HG03558 (cell line): ENCODE measurements around the gene WDR27.
"Not testable (repeated sequence)": the region's sequence is repeated elsewhere in the genome, so short reads cannot be mapped to it uniquely, and the experiment has no call there.

Source experiments
- ATAC-seq: cut with Tn5 transposase; IDR thresholded peaks from one replicate; pipeline ENCODE4 v1.9.1; 2021; ENCODE audit warnings: moderate number of reproducible peaks; ENCODE audit not compliant: unreplicated experiment; ENCODE audit errors: extremely low read depth

WDR27 gene

GRCh38 chr6:169714178-169714577 lies 12.3 kb upstream of the WDR27 start:
- ATAC-seq = no peak

- no peak for ATAC-seq
These were observed 8.2 kb upstream of the WDR27 start for GRCh38 chr6:169710009-169710408.

- no peak for ATAC-seq
These were observed 7.5 kb upstream of the WDR27 start for GRCh38 chr6:169709293-169709692.

- no peak for ATAC-seq
These were observed 5.9 kb upstream of the WDR27 start for GRCh38 chr6:169707772-169708171.

- no peak for ATAC-seq
These were observed 1.0 kb upstream of the WDR27 start for GRCh38 chr6:169702840-169703246.

GRCh38 chr6:169701311-169701953 lies 397 bp downstream of the WDR27 start:
- ATAC-seq = peak; percentile 0

- no peak for ATAC-seq
These were observed 1.5 kb downstream of the WDR27 start for GRCh38 chr6:169700296-169700695.

- ATAC-seq = not testable (repeated sequence)
These were observed 4.7 kb downstream of the WDR27 start for GRCh38 chr6:169697115-169697514.

- no peak for ATAC-seq
These were observed 6.7 kb downstream of the WDR27 start for GRCh38 chr6:169695131-169695530.

- ATAC-seq = no peak
These were observed 9.3 kb downstream of the WDR27 start for GRCh38 chr6:169692516-169692915.

GRCh38 chr6:169691260-169691659 lies 10.6 kb downstream of the WDR27 start:
- no peak for ATAC-seq

GRCh38 chr6:169689287-169689686 lies 12.5 kb downstream of the WDR27 start:
- ATAC-seq = no peak

- ATAC-seq = no peak
These were observed 16.0 kb downstream of the WDR27 start for GRCh38 chr6:169685860-169686259.

GRCh38 chr6:169684056-169684455 lies 17.8 kb downstream of the WDR27 start:
- ATAC-seq = no peak

GRCh38 chr6:169678342-169678741 lies 23.5 kb downstream of the WDR27 start:
- ATAC-seq = no peak

GRCh38 chr6:169677096-169677495 lies 24.7 kb downstream of the WDR27 start:
- no peak for ATAC-seq

GRCh38 chr6:169675011-169675410 lies 26.8 kb downstream of the WDR27 start:
- ATAC-seq = no peak

GRCh38 chr6:169671563-169671962 lies 30.3 kb downstream of the WDR27 start:
- no peak for ATAC-seq

GRCh38 chr6:169669889-169670288 lies 31.9 kb downstream of the WDR27 start:
- no peak for ATAC-seq

GRCh38 chr6:169669147-169669546 lies 32.7 kb downstream of the WDR27 start:
- no peak for ATAC-seq

GRCh38 chr6:169668203-169668847 lies 33.5 kb downstream of the WDR27 start:
- no peak for ATAC-seq

- ATAC-seq = no peak
These were observed 34.1 kb downstream of the WDR27 start for GRCh38 chr6:169667716-169668115.
